HCT116 (cell line): ENCODE measurements around the gene THADA. TPM values are rescaled to one million over a fixed set of nuclear protein-coding genes. Genes with fewer than 3 reads are reported as not detected.

Experiments used
- ATAC-seq: fragments of 200-7000 bp; cut with Tn5 transposase; 2 replicates; pipeline ENCODE4 v1.9.1; 2020; ENCODE audit warnings: mild to moderate bottlenecking, moderate library complexity
- BruUV-seq: library from RNA; stranded (reverse); fragments of 400-500 nt; replicated peaks from 2 replicates; lab custom pipeline; 2021; lab: Mats Ljungman, UMichigan
- CTCF ChIA-PET: fragments of 300-600 bp; sonication (Branson Sonifier 250); formaldehyde crosslinking; loops from one replicate; lab custom pipeline; 2021; ENCODE audit warnings: antibody characterized with exemption; lab: Charles Lee
- POLR2A ChIA-PET: fragments of 300-600, 350-600 bp; sonication (Branson Sonifier 250); formaldehyde crosslinking; loops from one replicate; lab custom pipeline; 2021; ENCODE audit warnings: antibody characterized with exemption; lab: Charles Lee
- RAD21 ChIA-PET, 2 experiments: fragments of 300-600 bp; sonication (Branson Sonifier 250); formaldehyde crosslinking; loops; one replicate each; lab custom pipeline; 2023; ENCODE audit warnings: low total read pairs in 2 of 2; ENCODE audit not compliant: uncharacterized antibody in 2 of 2, unreplicated experiment in 2 of 2, low non-redundant PET in 1 of 2; lab: Charles Lee
- DNase-seq: peaks from one replicate; pipeline ENCODE4 v3.0.0-alpha.2; 2010; ENCODE audit warnings: low read depth, low spot score
- H2AFZ ChIP-seq: fragments of 200-600 bp; shearing (Covaris generic), sonication (generic); 2 replicates; pipeline ENCODE4 v1.6.1; 2017; ENCODE audit warnings: low read depth, mixed run types, mixed read lengths, antibody characterized with exemption, low read length; ENCODE audit not compliant: poor library complexity, severe bottlenecking
- H3K27ac ChIP-seq: 2 replicates; pipeline ENCODE4 v1.5.1; 2012; ENCODE audit warnings: low read depth, low read length
- H3K27me3 ChIP-seq: fragments of 200-600 bp; sonication (generic); 2 replicates; pipeline ENCODE4 v1.6.1; 2016; ENCODE audit warnings: mixed run types, low read length, mixed read lengths; ENCODE audit not compliant: insufficient read depth
- H3K36me3 ChIP-seq, 2 experiments: fragments of 200-500 bp in 1 of 2; fragments of 200-600 bp in 1 of 2; sonication (Bioruptor generic) in 1 of 2; sonication (generic) in 1 of 2; 2 replicates each; pipeline versions ENCODE4 v1.5.1 to v1.6.1; 2014 to 2016; ENCODE audit warnings: low read length in 2 of 2, inconsistent platforms in 1 of 2, mixed read lengths in 1 of 2, mixed run types in 1 of 2; ENCODE audit not compliant: insufficient read depth in 2 of 2, control insufficient read depth in 1 of 2
- H3K4me1 ChIP-seq, 2 experiments: fragments of 200-600 bp in 1 of 2; sonication (generic) in 1 of 2; 2 replicates each; pipeline versions ENCODE4 v1.5.1 to v1.6.1; 2012 to 2017; ENCODE audit warnings: low read length in 2 of 2, inconsistent platforms in 1 of 2, mild to moderate bottlenecking in 1 of 2, mixed read lengths in 1 of 2, mixed run types in 1 of 2, moderate library complexity in 1 of 2; ENCODE audit not compliant: insufficient read depth in 2 of 2, control insufficient read depth in 1 of 2
- H3K4me2 ChIP-seq: fragments of 200-600 bp; sonication (generic); 2 replicates; pipeline ENCODE4 v1.6.1; 2017; ENCODE audit warnings: mixed run types, low read length, mixed read lengths
- H3K4me3 ChIP-seq, 2 experiments: fragments of 200-600 bp in 1 of 2; sonication (generic) in 1 of 2; replicated peaks in 1 of 2; 2 replicates each; pipeline ENCODE4 v1.5.1; 2011 to 2016; ENCODE audit warnings: low read length in 2 of 2, control low read depth in 1 of 2, low read depth in 1 of 2, mild to moderate bottlenecking in 1 of 2, mixed read lengths in 1 of 2, mixed run types in 1 of 2
- H3K79me2 ChIP-seq: fragments of 200-600 bp; sonication (generic); 2 replicates; pipeline ENCODE4 v1.6.1; 2017; ENCODE audit warnings: mild to moderate bottlenecking, mixed run types, low read length, moderate library complexity, mixed read lengths; ENCODE audit not compliant: insufficient read depth
- H3K9ac ChIP-seq: fragments of 200-600 bp; sonication (generic); 2 replicates; pipeline ENCODE4 v1.6.1; 2016; ENCODE audit warnings: low read length, mixed read lengths
- H3K9me2 ChIP-seq: fragments of 200-600 bp; sonication (generic), shearing (Covaris generic); 2 replicates; pipeline ENCODE4 v1.6.1; 2017; ENCODE audit warnings: mixed run types, mild to moderate bottlenecking, moderate library complexity; ENCODE audit not compliant: insufficient read depth
- H3K9me3 ChIP-seq, 2 experiments: fragments of 200-500 bp in 1 of 2; fragments of 200-600 bp in 1 of 2; sonication (Bioruptor generic) in 1 of 2; sonication (generic) in 1 of 2; 2 replicates each; pipeline ENCODE4 v1.6.1; 2014 to 2017; ENCODE audit warnings: low read length in 2 of 2, mixed read lengths in 2 of 2, inconsistent platforms in 1 of 2, low read depth in 1 of 2, mild to moderate bottlenecking in 1 of 2, mixed run types in 1 of 2, moderate library complexity in 1 of 2; ENCODE audit not compliant: control insufficient read depth in 1 of 2, insufficient read depth in 1 of 2
- H4K20me1 ChIP-seq: fragments of 200-600 bp; sonication (generic), shearing (Covaris generic); 2 replicates; pipeline ENCODE4 v1.6.1; 2017; ENCODE audit warnings: mixed run types, mild to moderate bottlenecking, moderate library complexity; ENCODE audit not compliant: insufficient read depth
- CBX3 ChIP-seq: IDR thresholded peaks from 2 replicates; pipeline ENCODE4 v1.6.1; 2012; ENCODE audit warnings: low read depth
- CEBPB ChIP-seq: IDR thresholded peaks from 2 replicates; pipeline ENCODE4 v1.6.1; 2012; ENCODE audit warnings: low read depth
- EGR1 ChIP-seq: IDR thresholded peaks from 2 replicates; pipeline ENCODE4 v1.6.1; 2012; ENCODE audit warnings: low read depth
- EZH2 ChIP-seq: fragments of 200-600 bp; sonication (generic); IDR thresholded peaks from 2 replicates; pipeline ENCODE4 v1.6.1; 2017; ENCODE audit warnings: antibody characterized with exemption, mixed run types
- EZH2phosphoT487 ChIP-seq: fragments of 200-600 bp; IDR thresholded peaks from 2 replicates; pipeline ENCODE4 v1.6.1; 2018; ENCODE audit warnings: antibody characterized with exemption, borderline replicate concordance
- FOSL1 ChIP-seq: IDR thresholded peaks from 2 replicates; pipeline ENCODE4 v1.6.1; 2012; ENCODE audit warnings: low read depth
- JUND ChIP-seq: IDR thresholded peaks from 2 replicates; pipeline ENCODE4 v1.6.1; 2012
- POLR2A ChIP-seq: IDR thresholded peaks from 2 replicates; pipeline ENCODE4 v1.7.0; 2011; ENCODE audit warnings: borderline replicate concordance; ENCODE audit not compliant: insufficient read depth, insufficient read length; ENCODE audit errors: extremely low read depth
- POLR2AphosphoS5 ChIP-seq: IDR thresholded peaks from 2 replicates; pipeline ENCODE4 v1.6.1; 2011; ENCODE audit warnings: mild to moderate bottlenecking, low read depth, low read length, moderate library complexity
- RAD21 ChIP-seq: IDR thresholded peaks from 2 replicates; pipeline ENCODE4 v1.6.1; 2012; ENCODE audit warnings: low read depth, mild to moderate bottlenecking
- SP1 ChIP-seq: IDR thresholded peaks from 2 replicates; pipeline ENCODE4 v1.6.1; 2012; ENCODE audit warnings: low read depth
- SRF ChIP-seq: IDR thresholded peaks from 2 replicates; pipeline ENCODE4 v1.6.1; 2012; ENCODE audit warnings: low read depth
- TCF7L2 ChIP-seq: IDR thresholded peaks from 2 replicates; pipeline ENCODE4 v1.7.0; 2011; ENCODE audit warnings: borderline replicate concordance, inconsistent platforms; ENCODE audit not compliant: insufficient read depth, insufficient read length; ENCODE audit errors: extremely low read depth
- ZFX ChIP-seq: fragments of 450-650 bp; IDR thresholded peaks from 2 replicates; pipeline ENCODE4 v1.6.1; 2017
- ZNF274 ChIP-seq: fragments of 200-500 bp; sonication (Bioruptor generic); IDR thresholded peaks from 2 replicates; pipeline ENCODE4 v1.6.1; 2014; ENCODE audit warnings: mild to moderate bottlenecking, low read depth, low read length, inconsistent platforms
- intact Hi-C: fragments of 100-400 bp; cut with micrococcal nuclease; formaldehyde crosslinking; loops from 2 replicates; pipeline ENCODE4 v1.10.0; 2022
- total RNA-seq: library from RNA; stranded (reverse); gene quantifications from one replicate; pipeline ENCODE4 v1.2.1, GENCODE V29; 2021; ENCODE audit not compliant: unreplicated experiment
- TF ChIP-seq, protein P1 (sequence below): IDR thresholded peaks from 2 replicates; pipeline ENCODE4 v1.6.1; 2012
- TF ChIP-seq, protein P2 (sequence below): IDR thresholded peaks from 2 replicates; pipeline ENCODE4 v1.6.1; 2012

THADA gene
- total RNA-seq, 1 experiment from 2014 or later = 30.7 TPM

DNA sequence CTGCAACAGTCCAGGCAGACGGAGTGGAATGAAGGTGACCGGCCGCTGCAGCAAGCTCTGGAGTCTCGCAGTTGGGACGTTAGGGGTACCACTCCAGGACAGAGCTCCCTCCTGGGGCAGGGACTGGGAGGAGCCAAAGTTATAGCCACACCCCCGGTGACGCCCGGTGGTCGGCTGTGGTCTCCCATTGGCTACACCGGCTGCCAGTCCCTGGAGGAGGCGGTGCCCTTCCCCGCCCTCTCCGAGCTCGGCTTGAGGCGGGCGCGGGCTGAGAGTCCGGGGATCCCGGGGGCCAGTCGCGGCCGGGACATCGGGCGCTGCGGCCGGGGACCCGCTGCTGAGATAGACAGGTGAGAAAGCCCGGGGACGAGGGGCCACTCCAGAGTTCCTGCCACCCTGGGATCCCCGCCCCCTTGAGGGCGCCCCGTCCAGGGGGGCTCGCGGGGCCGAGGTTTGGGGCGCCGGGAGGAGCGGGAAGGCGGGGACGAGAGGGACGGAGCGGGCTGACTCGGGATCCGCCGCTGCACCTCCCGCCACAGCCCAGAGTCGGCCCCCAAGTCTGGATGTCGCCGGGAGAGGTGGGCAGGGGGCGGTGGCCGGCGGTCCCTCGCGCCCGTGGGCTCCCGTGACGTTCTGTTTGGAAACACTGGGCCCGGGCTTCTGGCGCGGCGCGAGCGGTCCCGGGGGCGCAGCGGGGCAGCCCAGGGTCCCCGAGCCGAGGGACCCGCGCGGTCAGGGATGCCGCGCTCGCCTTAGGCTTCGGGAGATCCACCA, 41.4 kb upstream of the THADA start, which contains the start of gene PLEKHH2:
Gene PLEKHH2 (plus strand): TSS at position 231 of the 774 bp plus-strand sequence. CDS start 7,414 bp downstream, outside the sequence.
- Histone ChIP-seq H3K27me3 (no peaks in the 10 kb centered on the region), H3K36me3 (no peaks in the 10 kb centered on the region), H3K4me3 (peak within 1 kb of the TSS; percentile 67 to 76), H3K79me2 (no peaks in the 10 kb centered on the region), H3K4me2 (peak within 1 kb of the TSS; percentile 90), H3K9me2 (no peaks in the 10 kb centered on the region), H3K9ac (peak within 1 kb of the TSS; percentile 68), H4K20me1 (no peaks in the 10 kb centered on the region), H3K27ac (peak within 1 kb of the TSS; percentile 21; the same call in 1 of the 2 replicates), H3K9me3 (no peaks in the 10 kb centered on the region), H3K4me1 (peaks cover 0 to 16% of the 10 kb centered on the region in 2 experiments; a peak in 2 of 4 replicates), H2AFZ (peak within 1 kb of the TSS; percentile 87)
- ATAC-seq = peak; percentile 99
- intact Hi-C loops = no loop called here
- BruUV-seq = no TSS peak
- ChIA-PET POLR2A (interaction anchor here (0.5 kb wide), 1 partner anchor 1784 kb away, joined by 4 read pairs; no protein-coding TSS in a partner anchor), RAD21 (interaction anchor here in 1 of 2 experiments (0.6 kb wide), 1 partner anchor 860 kb away, joined by 4 read pairs; no protein-coding TSS in a partner anchor), CTCF (interaction anchor here (1.0 to 1.3 kb wide), 3 partner anchors 25 to 41 kb away, joined by 3 to 4 read pairs (median 3); partner anchors contain the start of gene THADA)
- TF ChIP-seq POLR2AphosphoS5 = peak; percentile 77
- peak; percentile 91 for TF ChIP-seq SP1
- no peak for TF ChIP-seq CBX3
- DNase-seq = peak; percentile 71

DNA sequence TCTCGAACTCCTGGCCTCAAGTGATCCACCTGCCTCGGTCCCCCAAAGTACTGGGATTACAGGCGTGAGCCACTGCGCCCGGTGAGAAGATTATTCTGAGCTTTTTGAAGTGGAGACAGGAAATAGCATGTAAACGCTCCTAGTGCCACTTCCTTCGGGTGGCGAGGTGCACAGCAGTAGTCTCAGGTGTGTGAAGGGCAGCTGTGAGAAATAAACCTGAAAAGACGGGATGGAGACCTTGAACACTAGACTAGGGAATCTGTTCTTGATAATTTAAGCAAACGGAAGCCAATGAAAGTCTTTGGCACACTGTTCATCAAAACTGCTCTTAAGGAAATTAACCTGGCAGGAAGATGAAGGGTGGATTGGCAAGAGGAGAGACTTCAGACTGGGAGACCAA, 40.8 kb upstream of the THADA start:
- intact Hi-C loops = no loop called here
- POLR2A ChIA-PET = no interaction called here
- H3K4me3 ChIP-seq = peak overlapping the region; percentile 67 to 76
- BruUV-seq = no TSS peak
- no peaks in the 10 kb centered on the region for H3K9me3 ChIP-seq
- peak overlapping the region; percentile 68 for H3K9ac ChIP-seq
- H3K4me2 ChIP-seq = peak overlapping the region; percentile 90
- ATAC-seq (peak; percentile 11), DNase-seq (no peak)
- H3K9me2 ChIP-seq = no peaks in the 10 kb centered on the region
- RAD21 ChIA-PET = interaction anchor here in 1 of 2 experiments (0.6 kb wide), 1 partner anchor 860 kb away, joined by 4 read pairs; no protein-coding TSS in a partner anchor
- H4K20me1 ChIP-seq = no peaks in the 10 kb centered on the region
- no peaks in the 10 kb centered on the region for H3K27me3 ChIP-seq
- no peaks in the 10 kb centered on the region for H3K79me2 ChIP-seq
- H3K36me3 ChIP-seq = no peaks in the 10 kb centered on the region
- H3K27ac ChIP-seq = no peak overlapping the region
- H3K4me1 ChIP-seq = peaks cover 0 to 16% of the 10 kb centered on the region in 2 experiments; a peak in 2 of 4 replicates
- CTCF ChIA-PET = interaction anchor here (1.0 to 1.3 kb wide), 3 partner anchors 25 to 40 kb away, joined by 3 to 4 read pairs (median 3); partner anchors contain the start of gene THADA
- H2AFZ ChIP-seq = peak overlapping the region; percentile 87
- TF ChIP-seq JUND = no peak
- TF ChIP-seq EGR1 = no peak
- TF ChIP-seq, protein P1, sequence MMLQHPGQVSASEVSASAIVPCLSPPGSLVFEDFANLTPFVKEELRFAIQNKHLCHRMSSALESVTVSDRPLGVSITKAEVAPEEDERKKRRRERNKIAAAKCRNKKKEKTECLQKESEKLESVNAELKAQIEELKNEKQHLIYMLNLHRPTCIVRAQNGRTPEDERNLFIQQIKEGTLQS = no peak
- no peak for TF ChIP-seq FOSL1
- no peak for TF ChIP-seq CEBPB
- TF ChIP-seq, protein P2, sequence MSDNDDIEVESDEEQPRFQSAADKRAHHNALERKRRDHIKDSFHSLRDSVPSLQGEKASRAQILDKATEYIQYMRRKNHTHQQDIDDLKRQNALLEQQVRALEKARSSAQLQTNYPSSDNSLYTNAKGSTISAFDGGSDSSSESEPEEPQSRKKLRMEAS = no peak
- no peak for TF ChIP-seq ZFX
- no peak for TF ChIP-seq SP1
- no peak for TF ChIP-seq RAD21
- TF ChIP-seq EZH2phosphoT487 = no peak
- TF ChIP-seq CBX3 = no peak
- no peak for TF ChIP-seq POLR2A
- TF ChIP-seq TCF7L2 = no peak
- no peak for TF ChIP-seq EZH2
- no peak for TF ChIP-seq ZNF274
- TF ChIP-seq POLR2AphosphoS5 = no peak
- TF ChIP-seq SRF = no peak
